ENCODE data around the gene PRKCA.

The PRKCA gene

DNA sequence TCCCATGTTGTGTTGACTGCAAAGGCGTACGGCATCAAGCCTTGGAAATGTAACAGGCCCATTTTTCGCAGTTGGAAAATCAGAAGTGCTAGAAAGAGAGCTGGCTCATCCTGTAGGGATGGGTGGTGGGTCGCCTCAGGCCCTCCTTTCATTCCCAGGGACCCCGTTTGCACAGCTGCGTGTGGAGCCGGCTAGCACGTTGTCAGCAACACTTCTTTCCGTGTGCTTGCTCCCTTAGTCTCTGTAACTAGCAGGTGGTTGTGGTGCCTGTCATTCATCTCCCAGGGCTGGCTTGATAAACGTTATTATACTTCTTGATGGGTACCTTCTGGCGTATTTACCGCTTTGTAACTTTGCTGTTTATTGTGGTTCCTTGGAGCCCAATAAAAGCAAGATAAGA is 293.5 kb downstream of the PRKCA start:
- no peaks in the 10 kb centered on the region for H4K20me1 ChIP-seq (ENCODE audit: insufficient read depth, low read length, poor library complexity, severe bottlenecking)
- no peaks in the 10 kb centered on the region for H3K4me1 ChIP-seq (ENCODE audit: insufficient read depth, low read length, poor library complexity, severe bottlenecking)
- no peak overlapping the region for H3K9ac ChIP-seq (ENCODE audit: low read depth, low read length, poor library complexity, severe bottlenecking)
- H3K9me3 ChIP-seq (ENCODE audit: insufficient read depth, low read depth, low read length) = no peaks in the 10 kb centered on the region
- H3K9me2 ChIP-seq (replicated peaks; ENCODE audit: low read depth, low read length) = no peaks in the 10 kb centered on the region
- no peak overlapping the region for H2AFZ ChIP-seq (ENCODE audit: low read length)
- no peaks in the 10 kb centered on the region for H3K27me3 ChIP-seq (ENCODE audit: insufficient read depth, low read length, poor library complexity, severe bottlenecking)
- no peak overlapping the region for H3K4me3 ChIP-seq (ENCODE audit: low read length, poor library complexity, severe bottlenecking)
- no peaks in the 10 kb centered on the region for H3K79me2 ChIP-seq (ENCODE audit: insufficient read depth, low read length)
- no peaks in the 10 kb centered on the region for H3F3A ChIP-seq (ENCODE audit: low read depth)
- no peak overlapping the region for H3K4me2 ChIP-seq (ENCODE audit: low read depth, low read length, poor library complexity, severe bottlenecking)
- TF ChIP-seq, protein P1, sequence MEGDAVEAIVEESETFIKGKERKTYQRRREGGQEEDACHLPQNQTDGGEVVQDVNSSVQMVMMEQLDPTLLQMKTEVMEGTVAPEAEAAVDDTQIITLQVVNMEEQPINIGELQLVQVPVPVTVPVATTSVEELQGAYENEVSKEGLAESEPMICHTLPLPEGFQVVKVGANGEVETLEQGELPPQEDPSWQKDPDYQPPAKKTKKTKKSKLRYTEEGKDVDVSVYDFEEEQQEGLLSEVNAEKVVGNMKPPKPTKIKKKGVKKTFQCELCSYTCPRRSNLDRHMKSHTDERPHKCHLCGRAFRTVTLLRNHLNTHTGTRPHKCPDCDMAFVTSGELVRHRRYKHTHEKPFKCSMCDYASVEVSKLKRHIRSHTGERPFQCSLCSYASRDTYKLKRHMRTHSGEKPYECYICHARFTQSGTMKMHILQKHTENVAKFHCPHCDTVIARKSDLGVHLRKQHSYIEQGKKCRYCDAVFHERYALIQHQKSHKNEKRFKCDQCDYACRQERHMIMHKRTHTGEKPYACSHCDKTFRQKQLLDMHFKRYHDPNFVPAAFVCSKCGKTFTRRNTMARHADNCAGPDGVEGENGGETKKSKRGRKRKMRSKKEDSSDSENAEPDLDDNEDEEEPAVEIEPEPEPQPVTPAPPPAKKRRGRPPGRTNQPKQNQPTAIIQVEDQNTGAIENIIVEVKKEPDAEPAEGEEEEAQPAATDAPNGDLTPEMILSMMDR (conservative IDR thresholded peaks at IDR 0.05; ENCODE audit: low read length) = no peak
- TF ChIP-seq EZH2phosphoT487 (IDR thresholded peaks at IDR 0.05; ENCODE audit: borderline replicate concordance) = no peak
- no peaks in the 10 kb centered on the region for H3K36me3 ChIP-seq (ENCODE audit: insufficient read depth, low read length)

DNA sequence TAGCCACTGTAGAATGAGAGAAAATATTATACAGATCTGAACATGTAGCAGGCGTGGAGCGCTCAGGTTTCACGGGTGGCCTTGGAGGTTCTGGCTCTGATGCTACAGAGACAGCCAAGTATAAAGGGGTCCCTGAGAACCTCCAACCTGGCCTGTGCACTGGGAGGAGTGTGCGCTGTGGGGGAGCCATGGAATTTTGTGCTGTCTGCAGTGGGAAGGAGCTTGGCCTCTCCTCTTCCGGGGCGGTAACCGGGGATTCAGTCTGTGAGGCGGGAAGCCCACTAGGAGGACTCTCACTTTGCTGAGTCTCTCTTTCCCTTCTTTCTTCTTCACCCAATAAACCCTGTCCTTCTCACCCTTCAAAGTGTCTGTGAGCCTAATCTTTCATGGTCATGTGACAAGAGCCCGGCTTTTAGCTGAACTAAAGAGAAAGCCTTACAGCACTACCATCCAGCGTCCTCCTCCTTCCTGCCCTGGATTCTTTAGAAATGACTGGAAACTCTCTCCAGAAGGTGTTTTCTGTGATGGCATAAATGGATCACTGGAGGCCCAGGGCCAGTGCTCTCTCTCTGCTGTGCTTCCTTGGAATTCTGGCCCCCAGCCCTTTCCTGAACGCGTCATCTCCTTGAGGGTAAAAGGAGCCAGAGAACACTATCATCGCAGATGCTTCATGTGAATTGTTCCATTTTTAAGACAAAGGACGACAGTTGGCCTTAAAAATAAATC is 300.4 kb downstream of the PRKCA start:
- Histone ChIP-seq H3F3A (ENCODE audit: low read depth) (no peaks in the 10 kb centered on the region), H3K4me1 (ENCODE audit: insufficient read depth, low read length, poor library complexity, severe bottlenecking) (no peaks in the 10 kb centered on the region), H3K9me2 (replicated peaks; ENCODE audit: low read depth, low read length) (no peaks in the 10 kb centered on the region), H3K79me2 (ENCODE audit: insufficient read depth, low read length) (no peaks in the 10 kb centered on the region), H4K20me1 (ENCODE audit: insufficient read depth, low read length, poor library complexity, severe bottlenecking) (no peaks in the 10 kb centered on the region), H3K9ac (ENCODE audit: low read depth, low read length, poor library complexity, severe bottlenecking) (no peak overlapping the region), H3K36me3 (ENCODE audit: insufficient read depth, low read length) (no peaks in the 10 kb centered on the region), H3K4me2 (ENCODE audit: low read depth, low read length, poor library complexity, severe bottlenecking) (no peak overlapping the region), H2AFZ (ENCODE audit: low read length) (no peak overlapping the region), H3K4me3 (ENCODE audit: low read length, poor library complexity, severe bottlenecking) (no peak overlapping the region), H3K9me3 (ENCODE audit: insufficient read depth, low read depth, low read length) (no peaks in the 10 kb centered on the region), H3K27me3 (ENCODE audit: insufficient read depth, low read length, poor library complexity, severe bottlenecking) (no peaks in the 10 kb centered on the region)
- TF ChIP-seq, protein P1 (conservative IDR thresholded peaks at IDR 0.05; ENCODE audit: low read length) = no peak
- TF ChIP-seq EZH2phosphoT487 (IDR thresholded peaks at IDR 0.05; ENCODE audit: borderline replicate concordance) = no peak

DNA sequence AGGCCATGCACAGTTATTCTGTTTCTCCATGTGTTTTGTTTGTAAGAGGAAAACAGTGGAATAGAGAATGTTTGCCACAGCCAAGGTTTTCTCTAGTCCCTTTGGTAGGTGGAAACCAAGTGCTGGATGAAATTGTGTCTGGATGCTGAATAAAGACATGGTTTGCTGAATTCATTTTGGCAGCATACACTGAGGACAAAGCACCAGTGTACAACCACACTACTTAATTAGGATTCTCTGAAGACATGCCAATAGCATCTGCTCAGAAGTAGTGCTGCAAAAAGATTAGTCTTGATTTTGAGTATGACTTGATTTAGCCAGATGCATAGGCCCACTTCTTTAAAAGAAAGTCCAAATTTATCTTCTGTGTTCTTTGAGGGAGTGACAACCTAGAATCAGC is 302.0 kb downstream of the PRKCA start:
- Histone ChIP-seq H3K4me2 (ENCODE audit: low read depth, low read length, poor library complexity, severe bottlenecking) (no peak overlapping the region), H3K4me3 (ENCODE audit: low read length, poor library complexity, severe bottlenecking) (no peak overlapping the region), H3K4me1 (ENCODE audit: insufficient read depth, low read length, poor library complexity, severe bottlenecking) (no peaks in the 10 kb centered on the region), H4K20me1 (ENCODE audit: insufficient read depth, low read length, poor library complexity, severe bottlenecking) (no peaks in the 10 kb centered on the region), H3K9me2 (replicated peaks; ENCODE audit: low read depth, low read length) (no peaks in the 10 kb centered on the region), H3K9me3 (ENCODE audit: insufficient read depth, low read depth, low read length) (no peaks in the 10 kb centered on the region), H3K9ac (ENCODE audit: low read depth, low read length, poor library complexity, severe bottlenecking) (no peak overlapping the region), H2AFZ (ENCODE audit: low read length) (no peak overlapping the region), H3K27me3 (ENCODE audit: insufficient read depth, low read length, poor library complexity, severe bottlenecking) (no peaks in the 10 kb centered on the region), H3F3A (ENCODE audit: low read depth) (no peaks in the 10 kb centered on the region), H3K36me3 (ENCODE audit: insufficient read depth, low read length) (no peaks in the 10 kb centered on the region), H3K79me2 (ENCODE audit: insufficient read depth, low read length) (no peaks in the 10 kb centered on the region)
- TF ChIP-seq, protein P1 (conservative IDR thresholded peaks at IDR 0.05; ENCODE audit: low read length) = no peak
- TF ChIP-seq EZH2phosphoT487 (IDR thresholded peaks at IDR 0.05; ENCODE audit: borderline replicate concordance) = no peak
